ENCODE measurements around the gene TMEM269.
"Not testable (repeated sequence)": the region's sequence is repeated elsewhere in the genome, so short reads cannot be mapped to it uniquely, and the experiment has no call there.

Gene TMEM269

DNA sequence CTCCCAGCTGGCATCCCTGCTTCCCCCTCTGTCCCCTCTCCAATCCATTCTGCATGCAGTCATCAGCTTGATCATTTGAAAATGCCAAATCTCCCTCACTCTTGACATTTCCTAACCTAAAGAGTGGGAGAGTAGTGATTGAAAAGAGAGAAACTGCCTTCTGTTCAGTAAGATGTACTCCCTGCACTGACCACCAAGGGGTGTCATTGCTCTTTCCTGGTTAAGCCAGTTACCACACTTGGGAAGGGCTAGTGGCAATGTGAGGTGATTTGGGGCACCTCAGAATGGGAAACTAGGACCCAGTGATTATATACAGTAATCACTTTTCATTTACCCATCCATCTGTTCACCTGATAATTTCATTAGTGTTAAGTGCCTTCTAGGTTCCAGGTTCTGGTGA lies 6.9 kb upstream of the TMEM269 start:
- DNase-seq = peak in 1 of 2 donors; percentile 39

DNA sequence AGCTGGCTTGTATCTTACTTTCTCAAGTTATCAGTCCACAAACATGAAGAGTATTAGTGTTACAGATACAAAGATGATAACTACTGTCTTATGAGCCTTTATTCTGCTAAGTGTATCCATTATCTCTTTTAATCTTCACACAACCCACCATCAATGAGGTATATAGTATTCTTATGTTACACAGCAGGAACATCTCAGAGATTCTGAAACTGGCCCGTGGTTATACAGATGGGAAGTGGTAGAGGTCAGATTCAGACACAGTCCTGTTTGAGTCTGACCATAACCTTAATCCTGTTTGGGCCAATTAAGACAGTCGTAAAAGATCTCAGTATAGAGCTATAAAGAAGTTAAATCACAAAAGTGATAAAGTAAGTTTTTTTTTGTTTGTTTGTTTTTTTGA lies 5.1 kb upstream of the TMEM269 start:
- DNase-seq = no peak

- no peak for DNase-seq
Measured at GRCh38 chr1:42780176-42780575, 4.6 kb upstream of the TMEM269 start.

- DNase-seq = no peak
Measured at GRCh38 chr1:42783092-42783491, 1.7 kb upstream of the TMEM269 start.

DNA sequence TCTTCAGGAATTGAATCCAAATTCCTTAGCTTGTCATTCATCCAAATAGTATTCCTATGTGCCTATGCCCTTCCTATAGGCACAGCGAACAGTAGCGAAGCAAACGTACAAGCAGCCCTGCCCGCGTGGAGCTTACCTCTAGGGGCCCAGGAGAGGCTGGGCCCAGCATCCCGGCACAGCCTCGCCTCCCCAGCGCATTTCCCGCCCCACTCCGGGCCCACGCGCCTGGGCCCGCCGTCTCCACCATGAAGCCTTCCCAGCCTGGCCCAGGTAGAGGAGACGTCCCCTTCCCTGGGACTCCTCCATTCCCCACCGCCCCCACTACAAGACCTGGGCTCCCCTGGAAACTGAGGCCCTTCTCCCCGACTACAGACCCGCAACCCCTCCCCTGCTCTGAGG lies 245 bp upstream of the TMEM269 start:
- DNase-seq = no peak

DNA sequence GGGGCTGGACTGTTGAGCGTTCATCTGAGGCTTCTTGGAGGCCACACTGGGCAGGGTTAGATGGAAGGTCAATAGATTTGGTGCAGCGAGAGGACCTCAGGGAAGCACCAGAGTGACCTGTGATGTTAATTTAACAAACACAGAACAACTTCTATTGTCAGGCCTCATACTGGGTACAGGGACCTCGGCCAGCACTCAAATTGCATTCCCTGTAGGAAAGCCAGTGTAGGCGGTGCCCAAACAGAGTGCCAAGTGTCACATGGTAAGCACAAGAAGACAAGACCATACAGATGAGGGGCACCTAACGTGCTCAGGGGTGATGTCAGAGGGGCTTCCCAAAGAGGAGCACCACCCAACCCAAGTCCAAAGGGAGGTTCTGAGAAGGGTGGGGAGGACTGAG lies 1.3 kb downstream of the TMEM269 start:
- no peak for DNase-seq

GRCh38 chr1:42788021-42788420 lies 3.2 kb downstream of the TMEM269 start:
- DNase-seq = no peak

- DNase-seq = no peak
Measured at GRCh38 chr1:42793824-42794223, 9.0 kb downstream of the TMEM269 start.

DNA sequence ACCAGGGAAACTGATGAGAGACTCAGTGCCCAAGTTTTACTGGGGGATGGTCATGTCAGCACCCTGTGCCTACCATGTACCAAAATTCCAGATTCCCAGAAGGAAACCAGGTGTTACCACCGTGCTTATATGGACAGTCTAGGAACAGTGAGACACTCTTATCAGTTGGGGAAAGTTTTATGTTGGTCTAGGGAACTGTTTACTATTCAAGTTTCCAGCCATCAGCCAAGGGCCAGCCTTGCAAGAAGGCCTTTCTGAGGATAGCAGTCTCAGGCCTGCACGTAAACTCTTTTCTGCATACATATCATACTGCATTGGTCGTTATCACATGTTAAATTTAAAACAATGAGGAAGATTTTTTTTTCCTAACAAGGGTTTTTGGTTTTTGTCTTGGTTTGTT lies 12.6 kb downstream of the TMEM269 start:
- DNase-seq = no peak

- DNase-seq = no peak
Measured at GRCh38 chr1:42797979-42798378, 13.2 kb downstream of the TMEM269 start.

DNA sequence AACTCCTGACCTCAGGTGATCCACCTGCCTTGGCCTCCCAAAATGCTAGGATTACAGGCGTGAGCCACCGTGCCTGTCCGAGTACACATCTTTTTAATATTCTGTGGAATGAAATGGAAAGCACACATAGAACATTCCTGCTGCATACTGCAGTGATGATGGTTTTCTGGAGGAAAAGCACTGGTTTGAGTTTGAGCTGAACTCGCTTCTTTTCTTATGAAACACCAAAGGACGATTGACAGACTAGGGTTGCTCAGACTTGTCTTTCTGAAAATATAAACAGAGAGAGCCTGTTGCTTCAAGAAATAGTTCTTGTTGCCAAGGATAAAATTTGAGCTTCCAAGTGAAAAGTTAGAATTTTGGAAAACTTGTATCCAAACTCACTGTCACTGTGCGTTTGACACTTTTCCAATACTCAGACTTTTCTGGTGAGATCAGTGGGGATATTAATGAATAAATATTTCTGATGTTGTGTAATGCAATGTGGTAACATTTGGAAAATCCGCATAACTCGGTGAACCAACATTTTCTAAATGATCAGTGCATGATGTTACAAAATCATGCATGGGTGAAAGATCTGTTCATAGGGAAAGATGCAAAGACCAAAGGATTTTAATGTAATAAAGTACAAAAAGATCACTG lies 17.2 kb downstream of the TMEM269 start:
- no peak for DNase-seq

DNA sequence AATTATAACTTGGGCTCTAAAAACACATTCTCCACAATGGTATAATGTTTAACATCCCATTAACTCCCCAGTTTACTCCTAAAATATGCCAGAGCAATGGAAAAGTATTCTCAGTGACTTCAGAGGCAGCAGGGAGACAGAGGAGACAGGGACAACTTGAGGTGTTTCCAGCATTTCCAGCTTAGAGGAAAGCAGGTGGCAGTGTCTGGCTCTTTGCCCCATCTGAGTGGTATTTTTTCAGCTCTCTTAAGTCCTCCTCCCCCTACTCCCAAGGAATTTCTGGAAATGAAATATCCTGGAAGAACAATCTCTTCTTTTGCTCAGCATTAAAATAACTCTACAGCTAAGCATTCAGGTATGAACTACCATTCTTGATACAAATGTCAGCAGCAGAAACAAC lies 21.4 kb downstream of the TMEM269 start:
- DNase-seq = no peak

DNA sequence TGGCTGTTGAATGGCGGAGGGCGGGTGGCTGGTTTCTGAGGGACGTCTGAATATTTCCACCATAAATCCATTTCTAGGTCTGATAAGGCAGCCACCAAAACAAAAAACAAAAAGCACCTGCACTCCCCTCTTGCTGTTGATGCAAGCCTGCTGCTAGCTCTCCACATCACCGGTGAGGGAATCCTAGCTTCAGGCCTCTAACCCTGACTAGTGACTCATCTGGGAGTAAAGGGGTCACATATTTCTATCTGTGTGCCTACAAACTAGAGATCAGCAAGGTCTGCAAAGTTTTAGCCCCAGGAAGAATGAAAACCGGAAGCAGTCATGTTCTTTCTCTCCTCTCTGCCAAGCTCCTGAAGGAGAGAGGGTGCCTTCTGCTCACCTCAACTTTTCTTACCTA lies 21.8 kb downstream of the TMEM269 start:
- no peak for DNase-seq

DNA sequence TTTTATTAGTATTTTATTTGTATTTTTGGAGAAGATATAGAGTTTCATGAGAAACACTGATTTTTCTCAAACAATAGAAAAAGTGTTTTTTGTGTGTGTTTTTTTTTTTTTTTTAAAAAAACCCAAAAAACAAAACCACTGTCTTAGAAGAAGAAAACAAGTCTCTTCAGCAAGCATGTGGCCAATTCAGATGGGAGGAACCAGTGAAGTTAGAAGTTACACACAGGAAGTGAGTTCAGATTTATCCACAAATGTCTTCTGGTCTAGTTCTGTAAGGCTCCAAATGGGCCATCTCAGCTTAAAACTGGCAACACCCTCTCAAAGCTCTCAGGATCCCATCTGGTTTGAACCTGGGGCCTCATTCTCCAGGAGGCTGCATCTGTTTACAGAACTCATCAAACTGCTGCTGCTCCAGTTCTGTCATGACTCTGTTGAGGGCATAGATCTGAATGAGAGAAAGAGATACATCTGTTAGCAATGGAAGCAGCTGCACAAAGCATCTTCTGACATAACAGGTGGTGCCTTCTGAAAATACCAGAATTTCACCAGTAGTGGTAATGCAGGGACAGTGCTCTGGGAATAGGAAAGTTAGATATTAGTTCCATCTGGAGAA lies 22.4 kb downstream of the TMEM269 start:
- DNase-seq = no peak

GRCh38 chr1:42814815-42815214 lies 30.0 kb downstream of the TMEM269 start:
- not testable (repeated sequence) for DNase-seq

GRCh38 chr1:42815941-42816584 lies 31.3 kb downstream of the TMEM269 start:
- DNase-seq = no peak

- DNase-seq = peak; percentile 92 to 93
Measured at GRCh38 chr1:42816585-42817439, 32.0 kb downstream of the TMEM269 start, which contains the start of the genes ERMAP and SVBP. Gene ERMAP, plus strand, starts transcription at chr1:42817122. Its CDS starts 13,327 bp downstream, at chr1:42830449. Gene SVBP, minus strand, starts transcription at chr1:42817397. Its CDS starts 853 bp downstream, at chr1:42816544.

GRCh38 chr1:42817440-42817767 lies 32.6 kb downstream of the TMEM269 start:
- DNase-seq = no peak

DNA sequence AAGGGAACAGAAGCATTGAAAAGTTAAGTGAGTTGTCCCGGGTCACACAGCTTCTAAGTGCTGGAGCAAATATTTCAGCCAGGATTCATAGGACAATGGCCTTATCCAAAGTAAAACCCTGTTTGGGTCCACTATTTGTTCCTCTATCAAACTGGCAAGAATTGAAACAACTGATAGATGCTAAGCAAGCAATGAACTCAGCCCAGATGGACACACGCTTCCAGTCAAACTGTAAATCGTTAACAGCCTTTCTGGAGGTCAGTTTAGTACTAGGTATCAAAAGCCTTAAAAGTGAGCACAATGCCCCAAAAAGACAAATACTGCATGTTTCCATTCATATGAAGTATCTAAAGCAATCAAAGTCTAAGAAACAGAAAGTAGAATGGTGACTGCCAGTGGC lies 33.2 kb downstream of the TMEM269 start:
- DNase-seq = no peak

- no peak for DNase-seq
Measured at GRCh38 chr1:42820813-42821212, 36.0 kb downstream of the TMEM269 start.

DNA sequence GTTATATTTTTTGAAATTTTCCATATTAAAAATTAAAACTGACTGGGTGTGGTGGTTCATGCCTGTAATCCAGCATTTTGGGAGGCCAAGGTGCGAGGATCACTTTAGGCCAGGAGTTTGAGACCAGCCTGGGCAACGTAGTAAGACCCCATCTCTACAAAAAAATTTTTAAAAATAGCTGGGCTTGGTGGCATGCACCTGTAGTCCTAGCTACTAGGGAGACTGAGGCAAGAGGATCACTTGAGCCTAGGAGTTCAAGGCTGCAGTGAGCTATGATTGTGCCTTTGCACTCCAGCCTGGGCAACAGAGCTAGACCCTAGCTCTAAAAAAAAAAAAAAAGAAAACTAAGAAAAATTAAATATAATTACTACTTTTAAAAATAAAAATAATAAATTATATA lies 36.9 kb downstream of the TMEM269 start:
- DNase-seq = no peak

- DNase-seq = no peak
Measured at GRCh38 chr1:42822800-42823392, 38.1 kb downstream of the TMEM269 start.

GRCh38 chr1:42824481-42825035 lies 39.8 kb downstream of the TMEM269 start:
- DNase-seq = no peak
